PC-3 (cell line): ENCODE data around the gene SSU72. TPM values are rescaled to one million over a fixed set of nuclear protein-coding genes. Genes with fewer than 3 reads are reported as not detected.
"Not testable (repeated sequence)": the region's sequence is repeated elsewhere in the genome, so short reads cannot be mapped to it uniquely, and the experiment has no call there.

Source experiments
- ATAC-seq: fragments of 200-7000 bp; cut with Tn5 transposase; 2 replicates; pipeline ENCODE4 v1.9.1; 2020; ENCODE audit warnings: mild to moderate bottlenecking, moderate library complexity
- BruUV-seq: library from RNA; stranded (reverse); fragments of 400-500 nt; replicated peaks from 2 replicates; lab custom pipeline; 2021; lab: Mats Ljungman, UMichigan
- CTCF ChIA-PET: fragments of 300-600 bp; sonication (Branson Sonifier 250); formaldehyde crosslinking; loops from one replicate; lab custom pipeline; 2022; ENCODE audit warnings: antibody characterized with exemption; lab: Charles Lee
- POLR2A ChIA-PET: fragments of 300-600 bp; sonication (Branson Sonifier 250); formaldehyde crosslinking; loops from one replicate; lab custom pipeline; 2022; ENCODE audit warnings: antibody characterized with exemption; ENCODE audit not compliant: unreplicated experiment; lab: Charles Lee
- DNase-seq: peaks from one replicate; pipeline ENCODE4 v3.0.0-alpha.2; 2015
- H2AFZ ChIP-seq: fragments of 300-600 bp; sonication (generic); 2 replicates; pipeline ENCODE4 v1.6.0; 2016; ENCODE audit warnings: antibody characterized with exemption, low read length
- H3F3A ChIP-seq: fragments of 300-600 bp; sonication (generic); one replicate; pipeline ENCODE4 v1.6.0; 2017; ENCODE audit warnings: antibody characterized with exemption, low read length, control low read depth, mild to moderate bottlenecking; ENCODE audit not compliant: unreplicated experiment
- H3K27ac ChIP-seq: fragments of 300-600 bp; sonication (generic); 2 replicates; pipeline ENCODE4 v1.5.1; 2016; ENCODE audit warnings: mild to moderate bottlenecking, low read length
- H3K27me3 ChIP-seq: fragments of 300-600 bp; sonication (generic); 2 replicates; pipeline ENCODE4 v1.6.1; 2016; ENCODE audit warnings: low read length, mixed read lengths
- H3K36me3 ChIP-seq: fragments of 300-600 bp; sonication (generic); 2 replicates; pipeline ENCODE4 v1.6.1; 2016; ENCODE audit warnings: low read depth, mixed run types, low read length, mixed read lengths
- H3K4me1 ChIP-seq: fragments of 300-600 bp; sonication (generic); 2 replicates; pipeline ENCODE4 v1.5.1; 2016; ENCODE audit warnings: low read length; ENCODE audit not compliant: insufficient read depth
- H3K4me2 ChIP-seq: fragments of 300-600 bp; sonication (generic); 2 replicates; pipeline ENCODE4 v1.6.0; 2016; ENCODE audit warnings: low read length
- H3K4me3 ChIP-seq: fragments of 300-600 bp; sonication (generic); 2 replicates; pipeline ENCODE4 v1.5.1; 2016; ENCODE audit warnings: mild to moderate bottlenecking, low read length, mixed read lengths
- H3K79me2 ChIP-seq: fragments of 300-600 bp; sonication (generic); 2 replicates; pipeline ENCODE4 v1.6.1; 2017; ENCODE audit warnings: low read length, mixed read lengths
- H3K9ac ChIP-seq: fragments of 300-600 bp; sonication (generic); 2 replicates; pipeline ENCODE4 v1.6.0; 2016; ENCODE audit warnings: mild to moderate bottlenecking, low read length
- H3K9me2 ChIP-seq: fragments of 300-600 bp; sonication (generic); replicated peaks from 2 replicates; pipeline ENCODE4 v1.6.1; 2016; ENCODE audit warnings: mixed run types, low read length, mixed read lengths
- H3K9me3 ChIP-seq: fragments of 300-600 bp; sonication (generic); 2 replicates; pipeline ENCODE4 v1.6.1; 2016; ENCODE audit warnings: low read length, mixed read lengths
- H4K20me1 ChIP-seq: fragments of 300-600 bp; sonication (generic); 2 replicates; pipeline ENCODE4 v1.6.1; 2016; ENCODE audit warnings: low read length, mixed read lengths
- intact Hi-C: fragments of 100-400 bp; cut with micrococcal nuclease; formaldehyde crosslinking; loops from 2 replicates; pipeline ENCODE4 v1.9.0; 2023
- total RNA-seq: library from RNA; depleted of rRNA; stranded (reverse); fragments of >200 nt; gene quantifications from 2 replicates; pipeline ENCODE4 v1.2.3, GENCODE V29; 2014; rRNA removed
- TF ChIP-seq, protein P1 (sequence below): fragments of 300-600 bp; sonication (generic); conservative IDR thresholded peaks from 2 replicates; pipeline ENCODE4 v1.5.1; 2017; ENCODE audit warnings: antibody characterized with exemption, low read depth, mild to moderate bottlenecking, low read length

SSU72 gene
- total RNA-seq, 1 experiment from 2014 or later, result 283 TPM

DNA sequence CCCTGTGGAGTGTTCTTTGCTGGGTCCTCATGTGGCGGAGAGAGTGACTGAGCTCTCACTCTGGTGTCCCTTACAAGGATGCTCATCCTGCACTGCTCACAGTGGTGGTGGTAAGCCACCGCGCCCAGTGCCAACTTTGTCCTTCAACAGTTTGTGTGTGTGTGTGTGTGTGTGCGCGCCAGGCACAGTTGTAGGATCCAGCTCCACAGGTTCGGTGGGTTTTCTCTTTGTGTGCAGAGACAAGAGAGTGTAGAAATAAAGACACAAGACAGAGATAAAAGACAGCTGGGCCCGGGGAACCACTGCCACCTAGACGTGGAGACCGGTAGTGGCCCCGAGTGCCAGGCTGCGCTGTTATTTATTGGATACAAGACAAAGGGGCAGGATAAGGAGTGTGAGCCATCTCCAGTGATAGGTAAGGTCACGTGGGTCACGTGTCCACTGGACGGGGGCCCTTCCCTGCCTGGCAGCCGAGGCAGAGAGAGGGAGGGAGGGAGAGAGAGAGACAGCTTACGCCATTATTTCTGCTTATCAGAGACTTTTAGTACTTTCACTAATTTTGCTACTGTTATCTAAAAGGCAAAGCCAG lies 69.8 kb downstream of the SSU72 start:
- not testable (repeated sequence) for H3K36me3 ChIP-seq, H3K79me2 ChIP-seq, H3K9me2 ChIP-seq, BruUV-seq, H3K27me3 ChIP-seq, H3K9me3 ChIP-seq, H3F3A ChIP-seq, H3K9ac ChIP-seq, H3K4me1 ChIP-seq, H4K20me1 ChIP-seq
- ATAC-seq (peak; percentile 72), DNase-seq (peak; percentile 97)
- intact Hi-C loops, result loop anchor here (2.0 kb wide), 1 partner anchor 106 kb away; the partner anchor contains the start of gene CCNL2
- Histone ChIP-seq H3K4me3 (peak overlapping the region; percentile 41; the same call in 1 of the 2 replicates), H3K4me2 (peak overlapping the region; percentile 63), H2AFZ (peak overlapping the region; percentile 50), H3K27ac (0 out of 2 replicates have a peak overlapping the region, but pooled peaks have one; percentile 30)
- POLR2A ChIA-PET, result interaction anchor here (0.6 to 0.7 kb wide), 3 partner anchors 19 to 887 kb away, joined by 3 to 9 read pairs (median 3); partner anchors contain the start of genes CCNL2 and RER1
- TF ChIP-seq, protein P1, sequence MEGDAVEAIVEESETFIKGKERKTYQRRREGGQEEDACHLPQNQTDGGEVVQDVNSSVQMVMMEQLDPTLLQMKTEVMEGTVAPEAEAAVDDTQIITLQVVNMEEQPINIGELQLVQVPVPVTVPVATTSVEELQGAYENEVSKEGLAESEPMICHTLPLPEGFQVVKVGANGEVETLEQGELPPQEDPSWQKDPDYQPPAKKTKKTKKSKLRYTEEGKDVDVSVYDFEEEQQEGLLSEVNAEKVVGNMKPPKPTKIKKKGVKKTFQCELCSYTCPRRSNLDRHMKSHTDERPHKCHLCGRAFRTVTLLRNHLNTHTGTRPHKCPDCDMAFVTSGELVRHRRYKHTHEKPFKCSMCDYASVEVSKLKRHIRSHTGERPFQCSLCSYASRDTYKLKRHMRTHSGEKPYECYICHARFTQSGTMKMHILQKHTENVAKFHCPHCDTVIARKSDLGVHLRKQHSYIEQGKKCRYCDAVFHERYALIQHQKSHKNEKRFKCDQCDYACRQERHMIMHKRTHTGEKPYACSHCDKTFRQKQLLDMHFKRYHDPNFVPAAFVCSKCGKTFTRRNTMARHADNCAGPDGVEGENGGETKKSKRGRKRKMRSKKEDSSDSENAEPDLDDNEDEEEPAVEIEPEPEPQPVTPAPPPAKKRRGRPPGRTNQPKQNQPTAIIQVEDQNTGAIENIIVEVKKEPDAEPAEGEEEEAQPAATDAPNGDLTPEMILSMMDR, result peak; percentile 65
- CTCF ChIA-PET, result interaction anchor here (0.5 to 1.3 kb wide), 7 partner anchors 64 to 628 kb away, joined by 3 to 6 read pairs (median 5); partner anchors contain the start of gene CCNL2

DNA sequence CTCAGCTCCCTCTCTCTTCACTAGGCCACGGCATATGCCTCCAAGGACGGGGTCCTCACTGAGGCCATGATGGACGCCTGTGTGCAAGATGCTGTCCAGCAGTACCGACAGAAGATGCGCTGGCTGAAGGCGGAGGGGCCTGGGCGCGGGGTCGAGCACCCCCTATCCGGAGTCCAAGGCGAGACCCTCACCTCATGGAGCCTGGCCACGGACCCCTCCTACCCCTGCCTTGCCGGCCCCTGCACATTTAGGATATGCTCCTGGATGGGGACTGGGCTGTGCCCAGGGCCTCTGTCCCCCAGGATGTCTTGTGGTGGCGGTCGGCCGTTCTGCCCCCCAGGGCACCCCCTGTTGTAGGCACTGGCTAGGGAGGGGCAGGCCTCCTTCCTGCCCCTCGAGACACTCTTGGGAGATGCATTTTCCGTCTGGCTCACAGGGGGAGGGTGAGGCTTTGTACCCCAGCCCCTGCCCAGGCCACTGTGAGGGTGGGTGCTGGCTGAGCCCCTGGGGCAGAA lies 79.1 kb downstream of the SSU72 start:
- H4K20me1 ChIP-seq, ATAC-seq, H3K4me3 ChIP-seq, POLR2A ChIA-PET, H2AFZ ChIP-seq, H3K9me2 ChIP-seq, H3F3A ChIP-seq, BruUV-seq, CTCF ChIA-PET, DNase-seq, intact Hi-C loops, H3K27ac ChIP-seq, H3K9ac ChIP-seq, H3K79me2 ChIP-seq, H3K27me3 ChIP-seq, H3K9me3 ChIP-seq, H3K4me1 ChIP-seq, H3K4me2 ChIP-seq: not testable (repeated sequence)
- peaks cover 49% of the 10 kb centered on the region for H3K36me3 ChIP-seq

DNA sequence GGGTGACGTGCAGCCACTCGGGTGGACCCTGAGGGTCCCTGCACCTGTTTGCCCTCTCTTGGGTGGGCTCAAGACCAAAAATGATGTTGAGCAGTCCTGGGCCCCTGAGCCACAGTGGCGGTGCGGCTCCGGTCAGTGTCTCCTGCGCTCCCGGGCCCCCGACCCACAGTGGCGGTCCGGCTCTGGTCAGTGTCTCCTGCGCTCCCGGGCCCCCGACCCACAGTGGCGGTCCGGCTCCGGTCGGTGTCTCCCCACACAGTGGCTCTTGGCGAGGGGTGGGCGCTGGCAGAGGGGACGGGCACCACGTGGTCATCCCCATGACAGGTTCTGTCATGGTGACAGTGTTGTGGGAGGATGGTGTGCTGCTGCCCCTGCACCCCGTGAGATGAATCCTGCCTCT lies 80.4 kb downstream of the SSU72 start:
- DNase-seq, H3K4me3 ChIP-seq, H3F3A ChIP-seq, H3K9me2 ChIP-seq, CTCF ChIA-PET, H4K20me1 ChIP-seq, H3K4me1 ChIP-seq, H3K4me2 ChIP-seq, H2AFZ ChIP-seq, H3K27me3 ChIP-seq, ATAC-seq, H3K9me3 ChIP-seq, H3K79me2 ChIP-seq, H3K9ac ChIP-seq, POLR2A ChIA-PET, BruUV-seq, intact Hi-C loops, H3K27ac ChIP-seq: not testable (repeated sequence)
- H3K36me3 ChIP-seq, result peaks cover 60% of the 10 kb centered on the region

Other genes with a start within 250 kb of the SSU72 start
- 1.9 and 4.3 TPM in 2 replicates for gene TAS1R3, start 243.6 kb downstream of the SSU72 start, total RNA-seq
- gene DVL1, start 225.4 kb downstream of the SSU72 start, total RNA-seq, result 626 and 813 TPM in 2 replicates
- gene MXRA8, start 216.3 kb downstream of the SSU72 start, total RNA-seq, result 25.3 and 29.0 TPM in 2 replicates
- 823 and 1,067 TPM in 2 replicates for gene AURKAIP1, start 199.7 kb downstream of the SSU72 start, total RNA-seq
- gene CCNL2, start 175.5 kb downstream of the SSU72 start, total RNA-seq, result 356 and 385 TPM in 2 replicates
- gene MRPL20, start 167.6 kb downstream of the SSU72 start, total RNA-seq, result 439 and 506 TPM in 2 replicates
- 0.18 and 1.1 TPM in 2 replicates for gene ANKRD65, start 153.6 kb downstream of the SSU72 start, total RNA-seq
- 59.1 and 74.5 TPM in 2 replicates for gene VWA1, start 139.2 kb downstream of the SSU72 start, total RNA-seq
- gene ATAD3C, start 125.2 kb downstream of the SSU72 start, total RNA-seq, result 0.29 and 1.4 TPM in 2 replicates
- gene ATAD3B, start 103.1 kb downstream of the SSU72 start, total RNA-seq, result 140 and 190 TPM in 2 replicates
- 186 and 243 TPM in 2 replicates for gene ATAD3A, start 62.7 kb downstream of the SSU72 start, total RNA-seq
- gene TMEM240, start 34.2 kb downstream of the SSU72 start, total RNA-seq, result 0.87 and 2.0 TPM in 2 replicates
- gene FNDC10, start 25.3 kb upstream of the SSU72 start, total RNA-seq, result 7.9 and 8.8 TPM in 2 replicates
- 164 and 218 TPM in 2 replicates for gene MIB2, start 40.6 kb upstream of the SSU72 start, total RNA-seq
- 25.9 and 28.4 TPM in 2 replicates for gene MMP23B, start 57.3 kb upstream of the SSU72 start, total RNA-seq
- 38.6 and 50.4 TPM in 2 replicates for gene CDK11B, start 84.1 kb upstream of the SSU72 start, total RNA-seq
- 38.1 and 45.6 TPM in 2 replicates for gene SLC35E2B, start 117.9 kb upstream of the SSU72 start, total RNA-seq
- gene CDK11A, start 149.5 kb upstream of the SSU72 start, total RNA-seq, result 11.6 and 18.3 TPM in 2 replicates
- 130 and 165 TPM in 2 replicates for gene NADK, start 203.6 kb upstream of the SSU72 start, total RNA-seq